ENCODE measurements around the gene THBS3. TPM values are rescaled to one million over a fixed set of nuclear protein-coding genes. Genes with fewer than 3 reads are reported as not detected.

THBS3 gene
- 10 to 100 TPM; 25.5 to 26.1 TPM for total RNA-seq
- polyA plus RNA-seq (2013, experiment 1 of 2) = 10.6 TPM
- polyA plus RNA-seq (2013, experiment 2 of 2) = 16.3 TPM
- total RNA-seq = 2.9 to 58.0 (median 27.6) reads per million in 172 experiments

DNA sequence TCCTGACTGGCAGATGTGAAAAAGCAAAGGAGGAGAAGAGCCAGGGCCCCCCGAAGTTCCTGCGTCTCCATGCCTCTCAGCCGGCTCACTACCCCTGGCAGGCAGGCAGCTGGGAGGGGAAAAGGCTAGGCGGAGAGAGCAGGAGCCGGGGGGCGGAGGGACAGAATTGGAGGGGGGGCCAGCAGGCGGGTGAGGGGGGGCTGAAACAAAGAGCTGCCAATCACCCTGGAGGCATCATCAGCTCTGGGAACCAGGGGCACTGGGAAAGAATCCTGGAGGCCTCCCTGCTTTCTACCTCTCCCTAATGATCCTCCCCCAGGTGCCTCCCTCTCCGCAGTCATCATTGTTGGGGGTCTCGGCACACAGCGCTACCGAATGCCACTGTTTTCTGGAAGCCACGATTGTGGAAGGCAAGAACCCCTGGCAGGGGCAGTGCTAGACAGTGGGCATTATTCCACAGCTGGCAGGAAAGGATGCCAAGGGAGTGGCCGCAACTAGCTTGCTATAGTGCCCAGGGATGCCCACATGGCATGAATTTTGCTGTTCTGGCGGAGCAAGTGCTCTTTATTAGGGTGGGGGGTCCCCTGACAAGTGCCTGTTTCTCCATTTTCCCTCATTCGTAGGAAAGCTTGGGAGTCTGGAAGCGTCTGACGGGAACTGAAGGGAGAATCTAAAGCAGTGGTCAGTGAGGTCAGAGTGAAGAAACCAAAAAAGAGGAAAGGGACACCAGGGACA, at the start of gene THBS3:
Gene THBS3 (minus strand): TSS at position 92 of the 735 bp plus-strand sequence. CDS start 21 bp downstream, at position 71.
- peaks cover 31% of the 10 kb centered on the region for H3K4me1 Mint-ChIP-seq (ENCODE audit: low read depth)
- peak within 1 kb of the TSS; percentile 94 for H3K4me3 Mint-ChIP-seq
- H3K27me3 ChIP-seq (ENCODE audit: control insufficient read depth in 1 of 2, insufficient read depth in 2 of 2, low read length in 2 of 2) = no peaks in the 10 kb centered on the region
- intact Hi-C loops (cut with DNase I, micrococcal nuclease) = loop anchor here (1.0 to 5.0 kb wide), 4 partner anchors 13 to 71 kb away; partner anchors contain the start of gene SLC50A1 (in 1 of the 2)
- ChIA-PET POLR2A (interaction anchor here (0.6 to 3.7 kb wide), 9 partner anchors 15 to 319 kb away, joined by 3 to 42 read pairs (median 9); partner anchors contain the start of genes KRTCAP2, SCAMP3 and TRIM46), CTCF (interaction anchor here (0.9 to 3.0 kb wide), 10 partner anchors 11 to 117 kb away, joined by 3 to 15 read pairs (median 5); partner anchors contain the start of genes KRTCAP2 and SLC50A1)
- peaks cover 11% of the 10 kb centered on the region for H3K36me3 ChIP-seq (ENCODE audit: insufficient read depth, low read length)
- H3K9me3 ChIP-seq (ENCODE audit: control insufficient read depth in 1 of 2, insufficient read depth in 1 of 2, low read length in 2 of 2) = no peaks in the 10 kb centered on the region
- ATAC-seq (ENCODE audit: poor library complexity) (no peak), DNase-seq (peak in 1 of 14 experiments; percentile 34)
- no peaks in the 10 kb centered on the region for H3K27me3 Mint-ChIP-seq
- TF ChIP-seq, protein P1, sequence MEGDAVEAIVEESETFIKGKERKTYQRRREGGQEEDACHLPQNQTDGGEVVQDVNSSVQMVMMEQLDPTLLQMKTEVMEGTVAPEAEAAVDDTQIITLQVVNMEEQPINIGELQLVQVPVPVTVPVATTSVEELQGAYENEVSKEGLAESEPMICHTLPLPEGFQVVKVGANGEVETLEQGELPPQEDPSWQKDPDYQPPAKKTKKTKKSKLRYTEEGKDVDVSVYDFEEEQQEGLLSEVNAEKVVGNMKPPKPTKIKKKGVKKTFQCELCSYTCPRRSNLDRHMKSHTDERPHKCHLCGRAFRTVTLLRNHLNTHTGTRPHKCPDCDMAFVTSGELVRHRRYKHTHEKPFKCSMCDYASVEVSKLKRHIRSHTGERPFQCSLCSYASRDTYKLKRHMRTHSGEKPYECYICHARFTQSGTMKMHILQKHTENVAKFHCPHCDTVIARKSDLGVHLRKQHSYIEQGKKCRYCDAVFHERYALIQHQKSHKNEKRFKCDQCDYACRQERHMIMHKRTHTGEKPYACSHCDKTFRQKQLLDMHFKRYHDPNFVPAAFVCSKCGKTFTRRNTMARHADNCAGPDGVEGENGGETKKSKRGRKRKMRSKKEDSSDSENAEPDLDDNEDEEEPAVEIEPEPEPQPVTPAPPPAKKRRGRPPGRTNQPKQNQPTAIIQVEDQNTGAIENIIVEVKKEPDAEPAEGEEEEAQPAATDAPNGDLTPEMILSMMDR (IDR thresholded peaks at IDR 0.05) = no peak
- peaks cover 30% of the 10 kb centered on the region for H3K4me1 ChIP-seq (ENCODE audit: insufficient read depth, low read length)
- H3K27ac Mint-ChIP-seq = peak within 1 kb of the TSS; percentile 96
- peaks cover 13% of the 10 kb centered on the region for H3K36me3 Mint-ChIP-seq (ENCODE audit: low read depth)
- peak within 1 kb of the TSS; percentile 99 to 100 for H3K27ac ChIP-seq (ENCODE audit: low read depth in 1 of 2, low read length in 2 of 2)
- no peaks in the 10 kb centered on the region for H3K9me3 Mint-ChIP-seq
- peak within 1 kb of the TSS; percentile 69 for H3K4me3 ChIP-seq (ENCODE audit: low read length)

- POLR2A ChIA-PET = interaction anchor here (1.1 to 1.8 kb wide), 3 partner anchors 12 to 67 kb away, joined by 4 to 9 read pairs (median 6); partner anchors contain the start of gene CLK2
- peaks cover 43% of the 10 kb centered on the region for H3K36me3 Mint-ChIP-seq (ENCODE audit: low read depth)
- intact Hi-C loops (cut with DNase I, micrococcal nuclease) = loop anchor here in 1 of 2 experiments (10.0 kb wide), 1 partner anchor 249 kb away; no protein-coding TSS in a partner anchor
- H3K27ac ChIP-seq (ENCODE audit: low read depth in 1 of 2, low read length in 2 of 2) = no peak overlapping the region
- peak in 1 of 14 experiments; percentile 33 for DNase-seq
- H3K27me3 ChIP-seq (ENCODE audit: control insufficient read depth in 1 of 2, insufficient read depth in 2 of 2, low read length in 2 of 2) = no peaks in the 10 kb centered on the region
- no peaks in the 10 kb centered on the region for H3K27me3 Mint-ChIP-seq
- H3K4me3 ChIP-seq (ENCODE audit: low read length) = no peak overlapping the region
- no peak for ATAC-seq (ENCODE audit: poor library complexity)
- peaks cover 38% of the 10 kb centered on the region for H3K36me3 ChIP-seq (ENCODE audit: insufficient read depth, low read length)
- TF ChIP-seq, protein P1 (IDR thresholded peaks at IDR 0.05) = no peak
- H3K9me3 ChIP-seq (ENCODE audit: control insufficient read depth in 1 of 2, insufficient read depth in 1 of 2, low read length in 2 of 2) = no peaks in the 10 kb centered on the region
- peak overlapping the region; percentile 85 for H3K4me3 Mint-ChIP-seq
- H3K4me1 ChIP-seq (ENCODE audit: insufficient read depth, low read length) = peaks cover 41% of the 10 kb centered on the region
- CTCF ChIA-PET = no interaction called here
- no peak overlapping the region for H3K27ac Mint-ChIP-seq
- H3K9me3 Mint-ChIP-seq = no peaks in the 10 kb centered on the region
- peaks cover 45% of the 10 kb centered on the region for H3K4me1 Mint-ChIP-seq (ENCODE audit: low read depth)
Observed at GRCh38 chr1:155256058-155256852, 48.6 kb upstream of the THBS3 start.
